GM19099 (cell line): ENCODE measurements around the gene BMP6.

Experiments used
- POLR2A ChIP-seq: IDR thresholded peaks from 3 replicates; pipeline ENCODE4 v1.6.1; 2011; ENCODE audit warnings: low read depth; ENCODE audit not compliant: insufficient read length; ENCODE audit errors: extremely low read depth

BMP6 gene

GRCh38 chr6:7697820-7698623, 27.9 kb upstream of the BMP6 start:
- TF ChIP-seq POLR2A = no peak

GRCh38 chr6:7701212-7701834, 24.6 kb upstream of the BMP6 start:
- no peak for TF ChIP-seq POLR2A

GRCh38 chr6:7703148-7703680, 22.7 kb upstream of the BMP6 start:
- no peak for TF ChIP-seq POLR2A

GRCh38 chr6:7705483-7705882, 20.4 kb upstream of the BMP6 start:
- TF ChIP-seq POLR2A = no peak

GRCh38 chr6:7706269-7706668, 19.6 kb upstream of the BMP6 start:
- TF ChIP-seq POLR2A = no peak

GRCh38 chr6:7707787-7708186, 18.1 kb upstream of the BMP6 start:
- TF ChIP-seq POLR2A = no peak

- no peak for TF ChIP-seq POLR2A
Measured at GRCh38 chr6:7719364-7719850, 6.5 kb upstream of the BMP6 start.

GRCh38 chr6:7720346-7720745, 5.6 kb upstream of the BMP6 start:
- TF ChIP-seq POLR2A = no peak

- TF ChIP-seq POLR2A = no peak
Measured at GRCh38 chr6:7721649-7722048, 4.2 kb upstream of the BMP6 start.

GRCh38 chr6:7723041-7723447, 2.9 kb upstream of the BMP6 start:
- no peak for TF ChIP-seq POLR2A

GRCh38 chr6:7723554-7723953, 2.3 kb upstream of the BMP6 start:
- no peak for TF ChIP-seq POLR2A

GRCh38 chr6:7725412-7725811, 487 bp upstream of the BMP6 start:
- no peak for TF ChIP-seq POLR2A

- no peak for TF ChIP-seq POLR2A
Measured at GRCh38 chr6:7726416-7727085, 652 bp downstream of the BMP6 start.

GRCh38 chr6:7727086-7727945, 1.4 kb downstream of the BMP6 start:
- no peak for TF ChIP-seq POLR2A
